ENCODE measurements around the gene SLC26A4.
"Not testable (repeated sequence)": the region's sequence is repeated elsewhere in the genome, so short reads cannot be mapped to it uniquely, and the experiment has no call there.

The SLC26A4 gene

GRCh38 chr7:107660381-107661080, at the start of gene SLC26A4:
TSS of gene SLC26A4 (plus strand) at chr7:107660828. CDS start at chr7:107661642, 814 bp downstream.
- DNase-seq (ENCODE audit: low read depth in 2 of 2), result no peak

- DNase-seq (ENCODE audit: low read depth in 2 of 2), result no peak
Measured at GRCh38 chr7:107613439-107613838, 47.2 kb upstream of the SLC26A4 start.

- DNase-seq (ENCODE audit: low read depth in 2 of 2), result no peak
Measured at GRCh38 chr7:107613948-107614347, 46.7 kb upstream of the SLC26A4 start.

DNA sequence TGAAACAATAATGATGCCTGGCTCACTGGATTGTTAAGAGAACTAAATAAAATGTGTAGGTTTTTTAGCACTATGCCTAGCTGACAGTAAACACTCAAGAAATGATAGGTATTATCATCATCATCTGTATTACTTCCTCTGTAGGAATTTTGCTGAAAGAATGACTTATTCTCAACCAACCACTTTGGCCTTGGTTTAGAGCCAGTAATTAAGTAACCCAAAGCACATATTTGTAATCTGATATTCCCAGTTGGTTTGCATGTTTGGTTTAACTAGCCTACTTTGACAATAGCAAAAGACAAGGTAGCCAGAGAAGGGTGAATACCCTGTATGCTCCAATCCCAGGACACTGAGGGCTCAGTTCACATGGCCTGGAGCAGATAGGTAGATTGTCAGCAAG, 46.2 kb upstream of the SLC26A4 start:
- DNase-seq (ENCODE audit: low read depth in 2 of 2), result no peak

DNA sequence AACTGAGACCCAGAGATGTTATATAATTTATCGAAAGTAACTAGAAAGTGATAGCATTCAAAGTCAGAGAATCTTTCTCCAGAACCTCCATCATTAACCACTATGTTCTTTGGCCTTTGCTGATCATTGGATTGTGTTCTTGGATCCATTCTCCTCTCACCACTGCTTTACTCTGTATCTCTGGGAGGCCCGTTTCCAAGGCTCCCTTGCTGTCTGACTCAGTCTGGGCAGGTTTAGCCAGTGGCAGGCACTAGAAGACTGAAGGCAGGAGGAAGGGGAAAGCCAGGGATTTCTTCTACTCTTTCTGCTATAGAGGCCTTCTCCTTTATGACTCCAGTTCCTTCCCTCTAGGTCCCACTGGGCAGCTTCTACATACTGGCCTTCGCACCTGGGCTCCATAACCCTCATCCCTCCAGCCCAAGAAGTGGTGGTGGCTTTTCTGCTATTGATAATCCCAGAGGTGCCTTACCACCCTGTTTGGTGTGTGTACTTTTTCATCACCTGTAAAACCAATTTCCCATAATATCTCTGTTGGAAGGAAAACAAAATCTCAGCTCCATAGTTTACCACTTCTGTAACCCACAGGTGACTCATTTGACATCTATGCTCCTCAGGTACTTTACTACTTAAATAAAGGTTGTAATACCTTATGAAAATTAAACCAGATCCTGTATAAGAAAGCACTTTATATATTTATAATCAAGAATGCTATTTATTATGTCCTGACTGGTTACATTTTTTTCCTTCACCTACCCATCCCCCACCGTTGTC, 44.5 kb upstream of the SLC26A4 start:
- DNase-seq (ENCODE audit: low read depth in 2 of 2), result no peak

GRCh38 chr7:107622429-107622828, 38.2 kb upstream of the SLC26A4 start:
- no peak for DNase-seq (ENCODE audit: low read depth in 2 of 2)

GRCh38 chr7:107622894-107623293, 37.7 kb upstream of the SLC26A4 start:
- no peak for DNase-seq (ENCODE audit: low read depth in 2 of 2)

- no peak for DNase-seq (ENCODE audit: low read depth in 2 of 2)
Measured at GRCh38 chr7:107627002-107627401, 33.6 kb upstream of the SLC26A4 start.

- no peak for DNase-seq (ENCODE audit: low read depth in 2 of 2)
Measured at GRCh38 chr7:107628461-107629064, 32.1 kb upstream of the SLC26A4 start.

DNA sequence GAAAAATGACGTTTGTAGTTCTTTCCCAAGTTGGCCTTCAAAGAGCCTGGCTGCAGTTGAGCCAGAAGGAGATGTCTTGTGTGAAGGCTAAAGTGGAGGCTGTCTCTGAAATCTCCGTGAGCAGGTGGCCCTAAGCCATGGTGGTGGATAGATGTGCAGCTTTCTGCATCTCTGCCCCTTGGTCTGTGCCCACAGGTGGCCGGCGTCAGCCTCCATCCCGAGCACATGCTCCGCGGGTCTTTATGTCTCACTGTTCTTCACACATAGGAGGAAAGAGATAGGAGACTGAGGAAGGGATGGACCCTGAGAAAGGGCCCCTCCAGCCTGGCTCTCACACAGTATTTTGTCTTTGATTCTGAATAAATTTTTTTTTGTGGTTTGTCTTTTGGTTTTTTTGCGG, 30.3 kb upstream of the SLC26A4 start:
- DNase-seq (ENCODE audit: low read depth in 2 of 2), result no peak

DNA sequence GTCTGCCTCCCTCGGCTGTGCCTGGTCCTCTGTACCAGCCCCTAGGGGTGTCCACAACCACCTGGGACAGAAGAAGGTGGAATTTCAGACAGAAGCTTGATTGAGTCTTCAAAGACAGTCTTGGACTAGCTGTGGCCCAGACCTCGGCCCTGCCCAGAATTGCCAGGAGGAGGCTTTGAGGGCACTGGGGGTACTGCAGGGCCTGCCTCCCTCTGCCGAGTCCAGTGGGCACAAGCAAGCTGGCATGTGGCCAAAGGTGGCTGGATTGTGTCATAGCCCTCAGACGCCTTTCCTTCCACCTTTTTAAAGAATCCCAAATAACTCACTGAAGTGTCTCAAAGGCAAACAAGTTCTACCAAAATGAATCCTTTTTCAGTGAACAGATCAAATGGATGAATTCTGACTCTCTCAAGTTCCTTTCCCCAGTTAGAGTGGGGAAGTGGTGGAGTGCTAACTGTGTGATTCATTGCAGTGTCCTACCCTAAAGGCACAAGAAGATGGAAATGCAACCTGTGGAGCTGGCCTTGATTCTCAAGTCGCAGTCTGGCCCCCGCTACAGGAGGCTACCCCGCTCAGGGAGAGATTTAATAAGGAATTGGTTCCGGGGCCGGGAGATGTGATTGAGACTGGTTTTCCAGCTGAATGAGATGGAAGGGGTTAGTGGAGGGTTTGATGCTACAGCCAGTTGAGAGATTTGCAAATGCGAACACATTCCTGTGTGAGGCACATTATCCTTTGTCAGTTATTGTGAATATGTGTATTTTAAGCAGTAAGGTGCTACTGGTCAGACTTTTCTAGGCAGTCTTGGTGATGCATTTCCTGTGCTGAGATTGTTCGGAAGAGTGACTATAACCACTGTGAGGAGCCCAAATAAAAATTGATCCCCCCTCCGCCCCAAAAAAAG, 28.8 kb upstream of the SLC26A4 start:
- DNase-seq (ENCODE audit: low read depth in 2 of 2), result no peak

DNA sequence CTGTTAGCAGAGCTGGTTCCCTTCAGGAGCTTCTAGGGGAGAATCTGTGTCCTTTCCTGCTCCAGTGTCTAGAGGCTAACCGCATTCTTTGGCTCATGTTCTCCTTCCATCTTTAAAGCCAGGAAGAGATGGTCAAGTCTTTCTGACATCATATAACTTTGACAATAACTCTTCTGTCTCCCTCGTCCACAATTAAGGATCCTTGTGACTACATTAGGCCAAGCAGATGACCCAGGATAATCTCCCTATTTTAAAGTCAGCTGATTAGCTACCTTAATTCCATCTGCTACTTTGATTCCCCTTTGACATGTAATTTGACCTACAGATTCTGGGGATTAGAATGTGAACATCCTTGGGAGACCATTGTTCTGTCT, 28.1 kb upstream of the SLC26A4 start:
- no peak for DNase-seq (ENCODE audit: low read depth in 2 of 2)

- DNase-seq (ENCODE audit: low read depth in 2 of 2), result no peak
Measured at GRCh38 chr7:107638594-107638993, 22.0 kb upstream of the SLC26A4 start.

GRCh38 chr7:107639070-107639469, 21.6 kb upstream of the SLC26A4 start:
- not testable (repeated sequence) for DNase-seq (ENCODE audit: low read depth in 2 of 2)

- DNase-seq (ENCODE audit: low read depth in 2 of 2), result no peak
Measured at GRCh38 chr7:107641676-107642075, 19.0 kb upstream of the SLC26A4 start.

DNA sequence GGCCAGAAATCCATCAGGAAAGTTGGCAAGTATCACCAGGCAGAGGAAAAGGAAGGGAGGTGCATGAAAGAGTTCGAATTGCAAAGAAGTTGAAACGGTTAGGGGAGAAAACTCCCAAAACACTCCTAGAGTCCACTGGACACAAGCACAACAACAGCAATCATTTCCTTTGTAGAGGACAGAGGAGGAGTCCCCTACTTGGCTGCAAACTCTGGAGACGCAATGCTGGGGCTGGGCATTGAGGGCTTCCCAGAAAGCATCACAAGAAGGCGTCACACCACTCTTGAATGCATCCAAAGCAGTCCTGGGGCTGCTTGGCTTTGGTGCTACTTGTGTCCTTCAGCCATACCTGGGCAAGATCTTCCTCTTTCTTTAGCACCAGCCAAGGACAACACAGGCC, 18.1 kb upstream of the SLC26A4 start:
- no peak for DNase-seq (ENCODE audit: low read depth in 2 of 2)

- no peak for DNase-seq (ENCODE audit: low read depth in 2 of 2)
Measured at GRCh38 chr7:107643407-107643806, 17.2 kb upstream of the SLC26A4 start.

GRCh38 chr7:107643938-107644308, 16.7 kb upstream of the SLC26A4 start:
- no peak for DNase-seq (ENCODE audit: low read depth in 2 of 2)

GRCh38 chr7:107644309-107644974, 16.2 kb upstream of the SLC26A4 start:
- DNase-seq (ENCODE audit: low read depth in 2 of 2), result no peak

DNA sequence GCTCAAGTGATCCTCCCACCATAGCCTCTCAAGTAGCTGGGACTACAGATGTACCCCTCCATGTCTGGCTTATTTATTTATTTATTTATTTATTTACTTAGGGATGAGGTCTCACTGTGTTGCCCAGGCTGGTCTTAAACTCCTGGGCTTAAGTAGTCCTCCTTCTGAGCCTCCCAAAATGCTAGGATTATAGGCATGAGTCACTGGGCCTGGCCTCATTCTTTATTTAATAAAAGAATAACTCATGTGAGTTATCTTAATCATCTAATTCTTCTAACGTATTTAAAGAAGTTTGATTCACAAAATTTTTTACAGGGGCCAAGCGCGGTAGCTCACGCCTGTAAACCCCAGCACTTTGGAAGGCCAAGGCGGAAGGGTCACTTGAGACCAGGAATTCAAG, 8.0 kb upstream of the SLC26A4 start:
- DNase-seq (ENCODE audit: low read depth in 2 of 2), result no peak

- DNase-seq (ENCODE audit: low read depth in 2 of 2), result no peak
Measured at GRCh38 chr7:107658467-107658866, 2.2 kb upstream of the SLC26A4 start.
